ENCODE measurements around the gene PIK3CA.

GRCh38 chr3:179264449-179264848, 116.3 kb downstream of the PIK3CA start:
- TF ChIP-seq CTCF (IDR thresholded peaks at IDR 0.05) = no peak
- no peak for TF ChIP-seq POLR2AphosphoS5 (IDR thresholded peaks at IDR 0.05)
